Natural killer cell (primary cell): ENCODE measurements around the gene IFNA6. TPM values are rescaled to one million over a fixed set of nuclear protein-coding genes. Genes with fewer than 3 reads are reported as not detected.
A peak's percentile ranks its signal among the peaks of the same experiment; 100 is the strongest.

Experiments used
- ATAC-seq, 3 donors: fragments of 150-1000 bp in 2 of 3; fragments of 200-7000 bp in 1 of 3; cut with Tn5 transposase; 1 replicate in 1 of 3; 2 replicates in 2 of 3; pipeline ENCODE4 v1.10.0; 2021; ENCODE audit warnings: mild to moderate bottlenecking in 2 of 3, moderate library complexity in 2 of 3
- DNase-seq, 2 donors: peaks; one replicate each; pipeline versions ENCODE4 v3.0.0 to v3.0.0-alpha.2; 2013 to 2021; ENCODE audit warnings: mixed read lengths in 1 of 2
- H3K27ac ChIP-seq: one replicate; pipeline ENCODE4 v1.5.1; 2013; ENCODE audit warnings: mild to moderate bottlenecking, low read length
- H3K27me3 ChIP-seq: one replicate; pipeline ENCODE4 v1.6.1; 2013; ENCODE audit warnings: low read length; ENCODE audit not compliant: control insufficient read depth, insufficient read depth
- H3K36me3 ChIP-seq: one replicate; pipeline ENCODE4 v1.6.1; 2013; ENCODE audit warnings: low read length; ENCODE audit not compliant: control insufficient read depth, insufficient read depth
- H3K4me1 ChIP-seq: one replicate; pipeline ENCODE4 v1.6.1; 2013; ENCODE audit warnings: low read length; ENCODE audit not compliant: control insufficient read depth, insufficient read depth
- H3K4me3 ChIP-seq: one replicate; pipeline ENCODE4 v1.5.1; 2013; ENCODE audit warnings: low read length
- H3K9me3 ChIP-seq: one replicate; pipeline ENCODE4 v1.6.1; 2013; ENCODE audit warnings: low read length; ENCODE audit not compliant: control insufficient read depth, insufficient read depth
- H3K27ac Mint-ChIP-seq, 2 donors: one replicate each; pipeline ENCODE4 v1.8.0; 2022; ENCODE audit warnings: mild to moderate bottlenecking in 2 of 2, mixed read lengths in 2 of 2, moderate library complexity in 1 of 2
- H3K27me3 Mint-ChIP-seq, 2 donors: one replicate each; pipeline ENCODE4 v1.8.0; 2022; ENCODE audit warnings: low read depth in 2 of 2, mixed read lengths in 2 of 2
- H3K36me3 Mint-ChIP-seq: one replicate; pipeline ENCODE4 v1.8.0; 2022; ENCODE audit warnings: mixed read lengths
- H3K4me1 Mint-ChIP-seq, 2 donors: one replicate each; pipeline ENCODE4 v1.8.0; 2022; ENCODE audit warnings: mixed read lengths in 2 of 2
- H3K4me3 Mint-ChIP-seq: one replicate; pipeline ENCODE4 v1.8.0; 2022; ENCODE audit warnings: mild to moderate bottlenecking, moderate library complexity, mixed read lengths
- H3K9me3 Mint-ChIP-seq, 2 donors: one replicate each; pipeline ENCODE4 v1.8.0; 2022; ENCODE audit warnings: mixed read lengths in 2 of 2
- CTCF ChIP-seq: fragments of 200-600 bp; IDR thresholded peaks from one replicate; pipeline ENCODE4 v1.8.0; 2022; ENCODE audit warnings: antibody characterized with exemption
- WGBS: methylation state at CpG from one replicate; pipeline ENCODE4 v1.1.7; 2013; ENCODE audit warnings: missing lambda C conversion rate; ENCODE audit not compliant: insufficient coverage; 5-methylcytosine and 5-hydroxymethylcytosine counted together
- intact Hi-C: fragments of 100-400 bp; cut with micrococcal nuclease; formaldehyde crosslinking; loops from one replicate; pipeline ENCODE4 v1.14.2; 2022
- total RNA-seq, 4 donors: library from RNA; stranded (reverse); fragments of 120-200 nt in 1 of 4; gene quantifications; one replicate each; pipeline versions ENCODE4 v1.2.3 to v1.2.4, GENCODE V29; 2013 to 2022

The IFNA6 gene
- total RNA-seq, 3 donors from 2014 or later (not counting 1 experiment from before 2014, with no cell fraction given): not detected

GRCh38 chr9:21324047-21324446 lies 26.6 kb downstream of the IFNA6 start:
- no peaks in the 10 kb centered on the region for H3K9me3 ChIP-seq
- DNase-seq (no peak), ATAC-seq (no peak)
- peak overlapping the region; percentile 52 to 66 for H3K27ac Mint-ChIP-seq
- H3K4me1 Mint-ChIP-seq: peaks cover 31 to 37% of the 10 kb centered on the region in 2 donors
- H3K9me3 Mint-ChIP-seq: no peaks in the 10 kb centered on the region
- H3K4me1 ChIP-seq: no peaks in the 10 kb centered on the region
- H3K36me3 ChIP-seq: peaks cover 33% of the 10 kb centered on the region
- no peaks in the 10 kb centered on the region for H3K27me3 ChIP-seq
- WGBS: 81% methylated on average over 4 of the region's 4 CpGs
- H3K27me3 Mint-ChIP-seq: no peaks in the 10 kb centered on the region
- no peak overlapping the region for H3K4me3 Mint-ChIP-seq
- H3K4me3 ChIP-seq: no peak overlapping the region
- intact Hi-C loops: no loop called here
- no peak for TF ChIP-seq CTCF
- no peak overlapping the region for H3K27ac ChIP-seq
- no peaks in the 10 kb centered on the region for H3K36me3 Mint-ChIP-seq

- H3K4me3 Mint-ChIP-seq: no peak overlapping the region
- Histone ChIP-seq H3K4me3 (no peak overlapping the region), H3K36me3 (peaks cover 33% of the 10 kb centered on the region), H3K27ac (no peak overlapping the region), H3K4me1 (no peaks in the 10 kb centered on the region), H3K9me3 (no peaks in the 10 kb centered on the region), H3K27me3 (no peaks in the 10 kb centered on the region)
- H3K27me3 Mint-ChIP-seq: no peaks in the 10 kb centered on the region
- ATAC-seq (no peak), DNase-seq (no peak)
- peak overlapping the region in 1 of 2 donors; percentile 47 for H3K27ac Mint-ChIP-seq
- intact Hi-C loops: no loop called here
- 91% methylated on average over 5 of the region's 5 CpGs for WGBS
- no peaks in the 10 kb centered on the region for H3K36me3 Mint-ChIP-seq
- TF ChIP-seq CTCF: no peak
- no peaks in the 10 kb centered on the region for H3K9me3 Mint-ChIP-seq
- peaks cover 25 to 27% of the 10 kb centered on the region in 2 donors for H3K4me1 Mint-ChIP-seq
Measured at GRCh38 chr9:21322911-21323461, 27.7 kb downstream of the IFNA6 start.

- 76% methylated on average over 2 of the region's 2 CpGs for WGBS
- no peak overlapping the region for H3K4me3 Mint-ChIP-seq
- intact Hi-C loops: no loop called here
Measured at GRCh38 chr9:21320465-21320864, 30.2 kb downstream of the IFNA6 start.

More at GRCh38 chr9:21320465-21320864, 30.2 kb downstream of the IFNA6 start:
- Histone ChIP-seq H3K27me3 (no peaks in the 10 kb centered on the region), H3K4me3 (no peak overlapping the region), H3K36me3 (peaks cover 29% of the 10 kb centered on the region), H3K4me1 (no peaks in the 10 kb centered on the region), H3K27ac (no peak overlapping the region), H3K9me3 (no peaks in the 10 kb centered on the region)
- no peaks in the 10 kb centered on the region for H3K9me3 Mint-ChIP-seq
- no peak for TF ChIP-seq CTCF
- no peaks in the 10 kb centered on the region for H3K36me3 Mint-ChIP-seq
- H3K27ac Mint-ChIP-seq: peak overlapping the region in 1 of 2 donors; percentile 47
- ATAC-seq (no peak), DNase-seq (no peak)
- no peaks in the 10 kb centered on the region for H3K27me3 Mint-ChIP-seq
- peaks cover 11 to 18% of the 10 kb centered on the region in 2 donors for H3K4me1 Mint-ChIP-seq
